ENCODE data around the gene ETFB. TPM values are rescaled to one million over a fixed set of nuclear protein-coding genes. Genes with fewer than 3 reads are reported as not detected.

The ETFB gene
- polyA plus RNA-seq, 4 donors: 110 to 172 (median 124) TPM

GRCh38 chr19:51301266-51301665, 64.9 kb downstream of the ETFB start:
- no peak for DNase-seq (ENCODE audit: low read depth in 4 of 4, low spot score in 3 of 4)

GRCh38 chr19:51297406-51297805, 68.8 kb downstream of the ETFB start:
- DNase-seq (ENCODE audit: low read depth in 4 of 4, low spot score in 3 of 4): no peak

GRCh38 chr19:51296336-51297093, 69.7 kb downstream of the ETFB start:
- no peak for DNase-seq (ENCODE audit: low read depth in 4 of 4, low spot score in 3 of 4)

- DNase-seq (ENCODE audit: low read depth in 4 of 4, low spot score in 3 of 4): no peak
Observed at GRCh38 chr19:51295382-51296126, 70.6 kb downstream of the ETFB start.

Other genes with a start within 250 kb of the ETFB start
- gene SIGLEC9, start 241.5 kb downstream of the ETFB start, polyA plus RNA-seq (ENCODE audit: insufficient read length in 4 of 4): 1 to 10 TPM in 3 of 4 donors, under 1 TPM in 1; 0.97 to 2.3 (median 1.3) TPM
- gene SIGLEC7, start 224.1 kb downstream of the ETFB start, polyA plus RNA-seq (ENCODE audit: insufficient read length in 4 of 4): under 1 TPM; 0.32 to 0.62 (median 0.43) TPM
- 1 to 10 TPM; 1.5 to 2.6 (median 1.5) TPM for gene CD33, start 141.3 kb downstream of the ETFB start, polyA plus RNA-seq (ENCODE audit: insufficient read length in 4 of 4)
- not detected for gene SIGLECL1, start 115.3 kb downstream of the ETFB start, polyA plus RNA-seq (ENCODE audit: insufficient read length in 4 of 4)
- gene IGLON5, start 54.7 kb downstream of the ETFB start, polyA plus RNA-seq (ENCODE audit: insufficient read length in 4 of 4): 1 to 10 TPM; 2.8 to 4.3 (median 4.0) TPM
- gene VSIG10L, start 24.2 kb downstream of the ETFB start, polyA plus RNA-seq (ENCODE audit: insufficient read length in 4 of 4): 1 to 10 TPM; 4.3 to 5.2 (median 5.0) TPM
- gene CLDND2, start 2.6 kb upstream of the ETFB start, polyA plus RNA-seq (ENCODE audit: insufficient read length in 4 of 4): 1 to 10 TPM; 1.3 to 1.9 (median 1.6) TPM
- 1 to 10 TPM; 1.0 to 1.7 (median 1.5) TPM for gene NKG7, start 6.3 kb upstream of the ETFB start, polyA plus RNA-seq (ENCODE audit: insufficient read length in 4 of 4)
- under 1 TPM; 0.24 to 0.47 (median 0.29) TPM for gene LIM2, start 21.6 kb upstream of the ETFB start, polyA plus RNA-seq (ENCODE audit: insufficient read length in 4 of 4)
- under 1 TPM; 0.11 to 0.36 (median 0.23) TPM for gene C19orf84, start 24.2 kb upstream of the ETFB start, polyA plus RNA-seq (ENCODE audit: insufficient read length in 4 of 4)
- gene SIGLEC10, start 51.3 kb upstream of the ETFB start, polyA plus RNA-seq (ENCODE audit: insufficient read length in 4 of 4): 1 to 10 TPM in 2 of 4 donors, under 1 TPM in 2; 0.87 to 1.3 (median 1.1) TPM
- gene SIGLEC8, start 92.1 kb upstream of the ETFB start, polyA plus RNA-seq (ENCODE audit: insufficient read length in 4 of 4): under 1 TPM in 2 of 4 donors, not detected in 2; 0.05 to 0.08 TPM
- not detected for gene CEACAM18, start 112.2 kb upstream of the ETFB start, polyA plus RNA-seq (ENCODE audit: insufficient read length in 4 of 4)
- under 1 TPM in 3 of 4 donors, not detected in 1; 0.04 to 0.13 (median 0.11) TPM for gene SIGLEC12, start 135.4 kb upstream of the ETFB start, polyA plus RNA-seq (ENCODE audit: insufficient read length in 4 of 4)
- under 1 TPM in 3 of 4 donors, not detected in 1; 0.12 to 0.25 (median 0.19) TPM for gene SIGLEC6, start 165.3 kb upstream of the ETFB start, polyA plus RNA-seq (ENCODE audit: insufficient read length in 4 of 4)
- 10 to 100 TPM; 14.6 to 19.9 (median 17.6) TPM for gene ZNF175, start 204.9 kb upstream of the ETFB start, polyA plus RNA-seq (ENCODE audit: insufficient read length in 4 of 4)

Measured in right renal pelvis (tissue), 4 donors.